Suppressor macrophage (primary cell): ENCODE results near the gene REP15.
"Not testable (repeated sequence)": the region's sequence is repeated elsewhere in the genome, so short reads cannot be mapped to it uniquely, and the experiment has no call there.

Experiments
- DNase-seq, 4 experiments: peaks; one replicate each; pipeline ENCODE4 v3.0.0-alpha.2; 2020 to 2022

Gene REP15

GRCh38 chr12:27703720-27704452 lies 7.6 kb downstream of the REP15 start:
- peak; percentile 84 to 89 (median 88) for DNase-seq

DNA sequence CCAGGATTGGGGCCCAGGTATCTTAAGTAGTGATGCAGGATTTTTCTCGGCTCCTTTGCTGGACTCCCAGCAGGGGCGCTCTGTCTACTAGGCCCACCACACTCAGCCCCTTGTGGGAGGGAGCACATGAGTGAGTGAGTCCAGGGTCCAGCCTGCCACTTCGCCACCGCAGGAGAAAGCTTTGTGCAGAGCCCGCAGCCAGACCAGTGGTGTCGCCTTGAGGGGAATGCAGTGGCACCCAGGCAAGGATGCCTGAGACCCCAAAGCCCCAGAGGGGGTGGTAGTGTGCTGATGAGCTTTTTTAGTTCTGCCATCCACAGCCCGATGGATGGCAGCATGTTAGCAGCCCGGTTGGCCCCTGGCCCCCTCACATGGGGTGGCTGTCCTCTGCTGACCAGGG lies 9.0 kb downstream of the REP15 start:
- DNase-seq, result no peak

GRCh38 chr12:27707216-27707615 lies 11.0 kb downstream of the REP15 start:
- DNase-seq, result no peak

- no peak for DNase-seq
These were observed 13.1 kb downstream of the REP15 start for GRCh38 chr12:27709212-27709931.

- DNase-seq, result peak; percentile 35 to 58 (median 46)
These were observed 13.8 kb downstream of the REP15 start for GRCh38 chr12:27709932-27710591.

- peak; percentile 94 to 97 (median 96) for DNase-seq
These were observed 14.5 kb downstream of the REP15 start, which contains the start of gene MRPS35 for GRCh38 chr12:27710592-27711316. Gene MRPS35 (plus strand): TSS chr12:27710832. CDS start chr12:27710844, 12 bp downstream.

GRCh38 chr12:27711317-27711682 lies 15.1 kb downstream of the REP15 start:
- DNase-seq, result no peak

DNA sequence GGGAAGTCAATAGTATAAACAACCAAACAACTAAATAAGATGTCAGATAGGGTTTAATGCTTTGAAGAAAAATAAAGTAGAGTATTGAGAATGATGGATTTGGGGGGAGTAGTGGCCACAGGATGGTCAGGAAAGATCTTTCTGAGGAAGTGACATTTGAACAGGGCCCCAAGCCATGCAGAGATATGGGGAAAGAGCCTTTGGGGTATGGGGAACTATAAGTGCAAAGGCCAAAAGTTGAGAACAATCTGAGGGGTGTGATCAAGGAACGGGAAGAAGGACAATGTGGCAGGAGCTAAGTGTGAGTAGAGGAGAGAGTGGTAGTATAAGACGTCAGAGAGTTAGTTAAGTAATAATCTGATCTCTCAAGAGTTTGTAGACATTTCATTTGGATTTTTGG lies 15.7 kb downstream of the REP15 start:
- peak; percentile 34 to 76 (median 54) for DNase-seq

- no peak for DNase-seq
These were observed 27.0 kb downstream of the REP15 start for GRCh38 chr12:27723212-27723611.

DNA sequence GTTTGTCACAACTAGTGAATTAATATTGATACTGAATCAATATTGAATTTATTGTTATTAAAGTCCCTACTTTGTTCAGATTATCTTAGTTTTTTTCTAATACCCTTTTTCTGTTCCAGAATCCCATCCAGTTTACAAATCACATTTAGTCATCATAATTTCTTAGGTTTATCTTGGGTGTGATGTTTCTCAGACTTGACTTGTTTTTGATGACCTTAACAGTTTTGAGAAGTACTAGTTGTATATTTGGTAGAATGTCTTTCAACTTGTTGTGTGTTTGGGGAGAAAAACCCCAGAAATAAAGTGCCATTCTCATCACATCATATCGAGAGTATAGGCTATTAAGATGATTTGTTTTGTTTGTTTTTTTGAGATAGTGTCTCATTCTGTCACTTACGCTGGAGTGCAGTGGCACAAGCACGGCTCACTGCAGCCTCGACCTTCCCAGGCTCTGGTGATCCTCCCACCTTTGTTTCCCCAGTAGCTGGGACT lies 33.9 kb downstream of the REP15 start:
- DNase-seq, result no peak

DNA sequence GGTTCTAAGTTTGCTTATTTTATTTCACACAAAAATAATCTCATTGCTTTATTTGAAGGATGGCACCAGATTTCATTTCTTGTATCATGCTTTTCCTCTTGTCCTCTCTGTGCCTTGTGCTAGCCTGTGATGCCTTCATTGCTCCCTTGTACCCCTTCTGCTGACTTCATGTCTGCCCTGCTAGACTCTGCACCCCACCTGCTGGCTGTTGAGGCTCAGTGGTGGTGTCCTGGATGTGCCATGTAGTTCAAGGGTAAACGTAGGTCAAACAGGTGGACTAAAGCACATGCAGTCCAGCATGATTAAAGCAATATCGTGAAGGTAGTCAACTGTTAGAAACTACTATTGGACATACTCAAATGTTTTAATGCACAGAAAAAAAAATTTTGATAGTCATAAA lies 36.0 kb downstream of the REP15 start:
- no peak for DNase-seq

DNA sequence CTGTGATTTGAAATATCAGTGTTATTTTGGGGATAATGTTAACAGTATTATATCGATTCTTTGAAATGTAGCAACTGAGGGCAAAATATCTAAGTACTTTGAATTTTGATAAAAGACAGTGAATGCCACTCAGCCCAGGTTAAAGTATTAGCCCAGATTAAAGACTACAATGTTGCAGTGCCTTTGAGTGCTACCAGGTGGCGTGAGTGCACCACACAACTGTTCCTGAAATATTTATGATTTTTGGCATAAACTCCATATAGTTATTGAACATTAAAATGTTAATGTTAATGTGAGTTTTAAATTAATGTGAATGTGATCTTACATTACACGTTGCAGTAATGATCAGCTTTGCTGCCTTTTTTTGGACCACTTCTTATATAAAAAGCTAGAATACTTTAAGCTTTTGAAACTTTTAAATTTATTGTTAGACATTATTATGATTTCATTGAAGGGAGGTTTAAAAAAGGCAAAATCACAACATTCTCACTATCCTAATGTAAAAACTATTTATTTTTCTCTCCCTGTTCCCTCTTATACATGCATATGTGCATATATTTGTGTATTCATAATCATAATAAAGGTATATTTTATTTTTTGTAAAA lies 36.9 kb downstream of the REP15 start:
- DNase-seq, result peak; percentile 38 to 58 (median 47)

DNA sequence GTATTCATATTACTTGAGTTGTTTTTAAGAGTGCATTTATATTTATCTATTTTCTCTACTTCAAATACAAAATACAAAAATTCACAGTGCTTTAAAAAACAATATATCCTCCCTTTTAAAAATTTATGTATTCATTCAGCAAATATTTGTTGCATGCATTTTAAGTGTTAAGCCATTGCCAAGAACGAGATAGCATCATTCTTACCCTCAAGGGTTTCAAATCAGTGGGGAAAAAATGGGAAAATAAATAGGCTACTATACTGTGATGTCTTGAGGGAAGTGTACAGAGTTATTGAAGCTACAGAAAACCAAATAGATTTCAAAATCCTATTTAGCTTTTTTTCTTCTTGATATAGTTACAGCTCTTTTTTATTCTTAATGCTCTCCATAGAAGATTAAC lies 37.5 kb downstream of the REP15 start:
- no peak for DNase-seq

DNA sequence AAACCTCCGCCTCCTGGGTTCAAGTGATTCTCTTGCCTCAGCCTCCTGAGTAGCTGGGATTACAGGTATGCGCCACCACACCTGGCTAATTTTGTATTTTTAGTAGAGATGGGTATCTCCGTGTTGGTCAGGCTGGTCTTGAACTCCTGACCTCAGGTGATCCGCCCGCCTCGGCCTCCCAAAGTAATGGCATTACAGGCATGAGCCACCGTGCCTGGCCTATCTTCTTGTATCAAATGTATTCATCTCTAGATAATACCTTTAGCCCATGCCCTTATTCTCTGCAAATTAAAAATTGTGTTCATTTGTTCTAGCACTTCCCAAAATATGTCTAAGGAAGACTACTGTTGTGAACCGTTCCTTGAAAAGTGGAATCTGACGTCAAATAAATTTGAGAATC lies 38.1 kb downstream of the REP15 start:
- DNase-seq, result not testable (repeated sequence)

GRCh38 chr12:27743601-27744000 lies 47.4 kb downstream of the REP15 start:
- no peak for DNase-seq

DNA sequence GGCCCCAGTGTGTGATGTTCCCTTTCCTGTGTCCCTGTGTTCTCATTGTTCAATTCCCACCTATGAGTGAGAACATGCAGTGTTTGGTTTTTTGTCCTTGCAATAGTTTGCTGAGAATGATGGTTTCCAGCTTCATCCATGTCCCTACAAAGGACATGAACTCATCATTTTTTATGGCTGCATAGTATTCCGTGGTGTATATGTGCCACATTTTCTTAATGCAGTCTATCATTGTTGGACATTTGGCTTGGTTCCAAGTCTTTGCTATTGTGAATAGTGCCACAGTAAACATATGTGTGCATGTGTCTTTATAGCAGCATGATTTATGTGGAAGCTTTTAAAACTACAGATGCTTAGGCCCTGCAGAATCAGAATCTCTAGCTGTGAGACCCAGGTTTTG lies 49.5 kb downstream of the REP15 start:
- DNase-seq, result not testable (repeated sequence)
